GM21390 (cell line): ENCODE data around the gene CTNNA3.
"Not testable (repeated sequence)": the region's sequence is repeated elsewhere in the genome, so short reads cannot be mapped to it uniquely, and the experiment has no call there.

Source experiments
- ATAC-seq: cut with Tn5 transposase; IDR thresholded peaks from one replicate; pipeline ENCODE4 v1.9.1; 2021; ENCODE audit not compliant: unreplicated experiment

Gene CTNNA3

DNA sequence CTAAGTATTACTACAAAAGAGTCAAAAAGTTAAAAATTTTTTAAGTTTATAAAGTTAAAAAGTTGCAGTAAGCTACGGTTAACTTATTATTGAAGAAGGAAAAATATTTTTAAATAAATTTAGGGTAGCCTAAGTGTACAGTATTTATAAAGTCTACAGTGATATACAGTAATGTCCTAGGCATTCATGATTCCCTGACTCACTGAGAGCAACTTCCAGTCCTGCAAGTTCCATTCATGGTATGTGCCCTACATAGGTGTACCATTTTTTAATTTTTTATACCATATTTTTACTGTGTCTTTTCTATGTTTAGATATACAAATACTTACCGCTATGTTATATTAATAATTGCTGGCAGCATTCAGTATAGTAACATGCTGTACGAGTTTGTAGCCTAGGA, 92.3 kb downstream of the CTNNA3 start:
- ATAC-seq: no peak

DNA sequence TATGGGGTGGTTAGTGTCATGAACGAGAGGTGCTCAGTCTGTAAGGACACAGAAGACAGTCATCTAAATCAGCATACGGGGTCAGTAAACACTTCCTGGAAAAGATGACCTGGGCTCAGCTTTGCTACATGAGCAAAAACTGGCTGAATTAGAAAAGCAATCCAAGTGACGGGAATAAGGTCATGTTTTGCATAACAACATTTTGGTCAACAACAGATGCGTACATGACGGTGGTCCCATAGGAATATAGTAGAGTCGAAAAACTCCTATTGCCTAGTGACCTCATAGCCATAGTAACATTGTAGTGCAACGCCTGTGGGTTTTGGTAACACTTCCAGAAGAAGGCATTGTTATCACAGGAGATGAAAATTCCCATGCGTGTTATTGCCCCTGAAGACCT, 92.9 kb downstream of the CTNNA3 start:
- no peak for ATAC-seq

DNA sequence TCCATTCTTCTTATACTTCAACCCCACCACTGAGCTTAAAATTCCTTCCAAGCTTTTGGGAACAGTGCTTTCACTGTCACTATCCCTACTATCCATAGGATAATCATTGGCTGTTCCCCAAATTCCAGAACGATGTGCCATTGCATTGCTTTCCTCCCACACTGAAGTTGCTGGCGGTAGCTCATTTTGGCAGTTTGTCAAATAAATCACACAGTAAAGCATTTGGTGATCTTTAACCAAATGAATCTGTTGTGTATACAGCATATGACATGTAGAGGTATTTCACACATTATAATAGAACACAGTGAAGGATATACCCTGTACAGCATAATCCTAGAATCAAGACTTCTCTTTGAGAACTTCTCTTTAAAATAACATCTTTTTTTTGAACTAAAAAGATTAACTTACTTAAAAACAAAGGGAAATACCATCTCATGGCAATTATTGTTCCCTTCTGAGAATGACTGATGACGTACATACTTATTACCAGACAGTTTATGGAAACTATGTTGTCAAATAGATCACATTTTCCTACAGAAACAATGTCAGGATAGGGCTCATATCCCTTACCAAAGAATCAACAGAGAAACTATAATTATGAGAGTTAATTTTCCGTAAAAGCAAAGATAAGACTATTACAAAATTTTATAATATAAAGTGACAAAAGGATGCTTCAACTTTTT, 93.6 kb downstream of the CTNNA3 start:
- ATAC-seq: no peak

DNA sequence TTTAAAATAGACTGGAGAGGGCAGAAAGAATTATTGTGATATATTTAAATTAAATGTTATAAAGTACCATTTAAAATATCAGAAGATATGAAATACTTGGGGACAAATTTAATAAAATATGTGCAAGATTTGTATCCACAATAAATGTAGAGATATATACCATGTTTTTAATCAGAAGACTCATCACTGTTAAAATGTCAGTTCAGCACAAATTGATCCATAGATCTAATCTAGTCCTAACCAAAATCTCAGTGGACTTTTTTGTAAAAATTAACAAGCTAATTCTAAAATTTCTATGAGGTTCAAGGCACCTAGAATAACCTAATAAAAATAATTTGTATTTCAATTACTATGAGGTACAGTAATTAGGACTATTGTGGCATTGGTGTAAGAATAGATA, 96.4 kb downstream of the CTNNA3 start:
- no peak for ATAC-seq

DNA sequence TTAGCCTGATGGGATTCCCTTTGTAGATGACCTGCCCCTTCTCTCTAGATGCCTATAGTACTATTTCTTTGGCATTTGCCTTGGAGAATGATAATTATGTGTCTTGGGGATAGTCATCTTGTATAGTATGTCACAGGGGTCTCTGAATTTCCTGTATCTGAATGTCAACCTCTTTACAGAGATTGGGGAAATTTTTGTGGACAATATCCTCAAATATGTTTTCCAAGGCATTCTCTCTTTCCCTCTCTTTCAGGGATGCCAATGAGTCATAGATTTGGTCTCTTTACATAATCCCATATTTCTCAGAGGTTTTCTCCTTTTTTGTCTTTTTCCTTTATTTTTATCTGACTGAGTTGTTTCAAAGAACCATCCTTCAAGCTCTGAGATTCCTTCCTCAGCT, 99.4 kb downstream of the CTNNA3 start:
- ATAC-seq: no peak

DNA sequence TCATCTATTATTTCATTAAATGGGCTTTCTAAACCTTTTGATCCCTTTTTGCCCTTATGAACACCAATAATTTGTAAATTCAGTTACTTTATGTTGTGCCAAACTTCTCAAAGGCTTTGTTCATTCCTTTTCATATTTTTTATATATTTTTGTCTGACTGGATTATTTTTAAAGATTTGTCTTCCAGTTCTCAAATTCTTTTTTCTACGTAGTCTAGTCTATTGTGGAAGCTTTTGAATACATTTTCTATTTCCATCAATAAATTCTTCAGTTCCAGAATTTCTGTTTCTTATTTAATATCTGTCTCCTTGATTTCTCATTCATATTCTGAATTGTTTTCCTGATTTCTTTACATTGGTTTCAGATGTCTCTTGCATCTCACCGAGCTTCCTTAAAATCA, 108.2 kb downstream of the CTNNA3 start:
- no peak for ATAC-seq

DNA sequence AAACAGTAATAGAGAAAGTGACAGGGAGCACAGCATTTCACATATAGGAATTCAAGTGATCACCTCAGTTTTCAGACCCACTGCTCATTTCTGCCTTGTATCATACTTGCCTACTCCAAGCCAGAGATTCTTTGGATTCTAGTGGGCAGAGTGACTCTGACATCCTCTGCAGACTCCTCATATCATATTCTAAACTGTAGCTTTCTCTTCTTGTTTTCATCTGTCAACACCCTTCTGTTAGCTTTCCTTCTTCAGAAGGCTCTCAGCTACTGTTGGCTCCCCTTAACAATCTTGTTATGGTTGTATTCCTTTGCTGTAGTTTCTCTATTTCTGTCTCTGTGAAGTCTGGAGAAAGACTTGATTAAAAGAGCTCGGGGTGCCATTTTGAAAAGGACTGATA, 120.5 kb downstream of the CTNNA3 start:
- no peak for ATAC-seq

DNA sequence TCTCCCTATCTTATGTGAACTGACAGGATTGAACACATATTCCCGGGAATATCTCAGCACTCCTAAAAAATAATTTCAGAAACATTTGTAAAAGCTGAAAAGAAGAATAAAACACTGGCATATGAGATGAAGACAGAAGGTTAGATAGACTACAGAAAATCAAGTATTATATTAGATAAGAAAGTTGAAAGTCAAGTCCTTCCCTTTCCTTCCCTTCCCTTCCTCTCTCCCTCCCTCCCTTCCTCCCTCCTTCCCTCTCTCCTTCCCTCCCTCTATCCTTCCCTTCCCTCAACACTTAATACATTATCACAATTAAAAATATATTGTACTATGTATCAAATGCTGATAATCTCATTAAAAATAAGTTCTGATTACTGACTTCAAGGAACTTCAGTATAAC, 122.5 kb downstream of the CTNNA3 start:
- ATAC-seq: no peak

DNA sequence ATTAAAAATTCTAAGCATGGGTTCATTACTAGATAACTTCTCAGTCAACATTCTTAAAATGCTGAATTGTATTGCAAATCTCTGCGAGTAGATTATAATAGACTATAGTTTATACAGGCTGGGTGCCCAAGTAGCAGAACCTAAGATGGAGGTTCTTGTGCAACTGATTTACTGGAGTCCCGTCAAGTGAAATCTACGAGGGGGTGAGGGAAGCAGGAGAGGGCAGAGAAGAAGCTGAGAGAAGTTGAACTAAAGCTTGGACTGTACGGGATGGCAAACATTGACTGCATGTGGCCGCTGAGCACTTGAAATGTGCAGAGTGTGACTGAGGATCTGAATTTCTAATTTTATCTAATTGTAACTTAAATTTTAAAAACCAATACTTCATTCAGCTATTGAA, 124.5 kb downstream of the CTNNA3 start:
- no peak for ATAC-seq

DNA sequence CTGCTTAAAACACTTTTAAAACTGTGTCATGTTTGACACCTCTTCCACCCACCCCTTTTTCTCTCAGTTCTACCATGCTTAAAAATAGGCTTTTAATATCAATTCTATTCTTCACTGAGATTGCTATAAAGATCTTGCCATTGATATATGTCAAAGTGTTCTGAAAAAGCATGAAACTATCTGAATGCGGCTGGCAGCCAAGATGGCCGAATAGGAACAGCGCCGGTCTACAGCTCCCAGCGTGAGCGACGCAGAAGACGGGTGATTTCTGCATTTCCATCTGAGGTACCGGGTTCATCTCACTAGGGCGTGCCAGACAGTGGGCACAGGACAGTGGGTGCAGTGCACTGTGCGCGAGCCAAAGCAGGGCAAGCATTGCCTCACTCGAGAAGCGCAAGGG, 137.7 kb downstream of the CTNNA3 start:
- not testable (repeated sequence) for ATAC-seq

DNA sequence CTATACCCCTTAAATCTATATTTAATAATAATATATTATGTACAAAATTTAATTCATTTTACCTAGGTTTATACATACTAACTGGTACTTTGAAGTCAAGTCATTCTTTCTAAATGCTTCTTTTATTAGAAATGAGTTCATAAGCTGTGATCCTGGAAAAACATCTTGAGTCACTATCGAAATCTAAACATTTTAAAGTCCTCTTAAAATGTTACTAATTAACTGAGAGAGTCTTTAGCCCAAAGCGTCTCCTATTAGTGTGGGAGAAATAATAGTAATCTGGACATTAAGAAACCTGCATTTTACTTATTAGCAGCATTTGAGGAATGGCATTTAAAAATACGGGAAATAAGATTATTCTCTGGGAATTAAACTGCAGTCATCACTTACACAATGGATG, 142.7 kb downstream of the CTNNA3 start:
- ATAC-seq: no peak

DNA sequence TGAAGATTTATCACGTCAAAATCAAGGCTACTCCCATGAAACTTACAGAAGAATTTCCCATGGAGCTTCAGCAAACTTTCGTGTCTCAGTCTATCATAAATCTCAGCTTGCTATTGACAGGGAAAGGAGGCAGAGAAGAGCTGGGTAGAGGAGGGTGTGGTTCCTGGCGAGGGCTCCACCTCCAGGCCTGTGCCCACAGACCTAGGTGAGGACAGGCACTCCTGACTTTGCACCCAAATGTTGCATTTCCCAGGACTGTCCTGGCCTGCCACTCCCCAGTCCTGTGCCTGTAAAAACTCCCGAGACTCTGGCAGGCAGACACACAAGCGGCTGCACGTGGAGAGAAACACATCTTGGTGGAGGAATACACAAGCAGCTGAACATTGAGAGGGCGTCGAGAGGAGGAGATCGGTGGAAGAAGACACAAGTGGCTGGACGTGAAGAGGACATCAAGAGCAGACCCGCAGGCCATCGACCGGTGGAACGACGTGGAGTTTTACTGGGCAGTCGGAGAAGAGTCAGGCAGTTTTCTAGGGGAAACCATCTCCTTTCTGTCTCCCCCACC, 145.1 kb downstream of the CTNNA3 start:
- ATAC-seq: no peak

DNA sequence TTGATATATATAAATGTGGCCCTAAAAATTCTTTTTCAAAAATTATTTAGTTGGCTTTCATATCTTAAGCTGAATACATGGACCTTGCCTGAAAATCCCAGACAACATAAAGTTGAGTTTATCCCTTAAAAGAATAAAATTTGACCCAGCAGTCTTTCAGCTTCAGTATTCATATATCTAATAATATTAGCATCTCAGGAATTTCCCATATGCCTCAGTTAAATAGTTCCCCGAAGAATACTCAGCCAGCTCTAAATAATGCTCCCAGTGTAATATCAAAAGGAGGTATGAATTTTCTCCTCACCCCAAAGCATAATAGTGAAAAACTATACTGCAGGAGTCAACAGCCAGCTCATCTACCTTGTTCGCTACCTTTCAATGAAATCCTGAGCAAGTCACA, 145.9 kb downstream of the CTNNA3 start:
- ATAC-seq: no peak

DNA sequence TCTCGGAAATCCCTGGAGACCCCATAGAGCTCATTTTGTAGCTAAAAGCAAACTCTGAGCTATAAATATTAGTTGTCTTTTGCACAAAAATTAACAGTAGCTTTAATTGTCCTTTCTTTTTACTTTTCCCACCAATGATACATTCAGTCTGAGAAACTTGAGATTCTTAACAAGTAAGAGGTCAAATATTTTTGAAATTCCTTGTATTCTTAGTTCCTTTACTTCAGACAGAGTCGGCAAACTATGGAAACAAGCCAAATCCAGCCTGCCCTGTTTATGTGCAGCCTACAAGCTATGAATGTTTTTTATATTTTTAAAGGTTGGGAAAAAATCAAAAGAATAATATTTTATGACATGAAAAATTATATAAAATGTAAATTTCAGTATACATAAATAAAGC, 146.6 kb downstream of the CTNNA3 start:
- no peak for ATAC-seq

DNA sequence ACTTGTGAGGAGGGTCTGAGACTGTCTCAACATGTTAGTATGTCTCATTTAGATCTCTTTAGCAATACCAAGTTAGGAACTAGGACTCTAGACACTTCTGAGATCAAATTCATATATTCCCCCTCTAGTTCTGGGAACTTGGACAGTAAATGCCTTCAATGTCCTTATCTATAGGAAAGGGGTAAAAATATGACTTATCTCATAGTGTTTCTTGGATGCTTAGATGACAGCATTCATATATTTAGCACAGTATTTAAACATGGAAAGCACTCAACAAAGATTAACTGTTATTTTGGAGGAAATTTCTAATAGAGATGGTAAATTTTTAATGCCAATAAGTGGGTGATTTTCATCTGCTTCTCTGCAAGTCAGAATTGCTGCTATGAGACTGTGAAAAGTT, 154.6 kb downstream of the CTNNA3 start:
- no peak for ATAC-seq

DNA sequence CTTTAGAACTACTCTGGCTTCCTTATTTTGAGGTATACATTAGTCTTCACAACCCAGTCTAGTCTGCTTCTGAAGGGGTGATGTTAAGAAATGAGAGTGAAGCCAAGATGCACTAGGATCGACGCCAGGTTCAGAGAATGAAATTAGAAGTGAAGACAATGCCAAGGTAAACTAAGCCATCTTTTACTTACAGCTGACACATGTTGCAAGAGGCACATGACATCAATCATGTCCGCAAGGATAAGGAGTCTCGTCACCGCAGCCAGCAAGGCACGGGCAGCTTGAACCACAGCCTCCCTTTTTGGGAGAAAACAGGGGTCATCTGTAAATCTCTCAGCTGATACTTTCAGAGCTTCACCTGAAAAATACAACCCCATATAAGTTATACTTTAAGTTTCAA, 156.7 kb downstream of the CTNNA3 start:
- no peak for ATAC-seq

DNA sequence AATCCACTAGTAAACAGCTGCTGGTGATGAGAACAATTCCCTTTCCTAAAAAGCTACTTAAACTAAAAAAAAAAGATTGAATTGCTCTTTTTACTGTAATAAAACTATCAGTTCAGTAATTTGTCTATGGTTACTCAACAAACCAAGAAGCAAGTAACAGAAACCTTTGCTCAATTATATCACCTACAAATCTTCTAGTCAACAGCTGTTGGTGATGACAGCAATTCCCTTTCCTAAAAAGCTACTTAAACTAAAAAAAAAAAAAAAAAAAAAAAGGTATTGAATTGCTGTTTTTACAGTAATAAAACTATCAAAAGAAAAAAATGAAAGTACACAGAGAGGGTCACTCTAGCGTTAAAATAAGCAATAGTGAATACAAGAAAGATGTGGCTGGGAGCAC, 158.1 kb downstream of the CTNNA3 start:
- no peak for ATAC-seq

DNA sequence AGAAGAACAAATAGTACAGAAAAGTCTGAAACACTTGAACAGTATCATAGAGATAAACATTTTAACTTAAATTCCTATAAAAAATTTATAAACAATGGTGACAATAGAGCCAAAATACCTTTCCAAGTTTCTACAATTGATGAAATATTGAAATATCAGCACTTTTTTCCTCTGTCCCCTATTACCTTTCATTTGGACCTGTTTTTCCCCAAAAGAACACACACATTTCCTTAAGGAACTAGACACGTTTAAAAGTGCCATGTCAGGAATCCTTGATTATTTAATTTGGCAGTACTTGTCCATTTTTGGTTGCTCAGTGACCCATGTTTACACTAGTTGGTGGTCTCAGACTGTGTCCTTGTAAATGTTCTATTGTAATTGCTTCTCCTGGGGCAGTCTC, 162.6 kb downstream of the CTNNA3 start:
- ATAC-seq: no peak

DNA sequence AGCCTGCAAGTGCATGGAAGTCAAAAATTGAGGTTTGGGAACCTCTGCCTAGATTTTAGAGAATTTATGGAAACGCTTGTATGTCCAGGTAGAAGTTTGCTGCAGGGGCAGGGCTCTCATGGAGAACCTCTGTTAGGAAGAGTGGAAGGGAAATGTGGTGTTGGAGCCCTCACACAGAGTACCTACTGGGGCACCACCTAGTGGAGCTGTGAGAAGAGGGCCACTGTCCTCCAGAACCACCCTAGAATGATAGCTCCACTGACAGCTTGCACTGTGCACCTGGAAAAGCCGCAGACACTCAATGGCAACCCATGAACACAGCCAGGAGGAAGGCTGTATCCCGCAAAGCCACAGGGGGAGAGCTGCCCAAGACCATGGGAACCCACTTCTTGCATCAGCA, 165.0 kb downstream of the CTNNA3 start:
- not testable (repeated sequence) for ATAC-seq

DNA sequence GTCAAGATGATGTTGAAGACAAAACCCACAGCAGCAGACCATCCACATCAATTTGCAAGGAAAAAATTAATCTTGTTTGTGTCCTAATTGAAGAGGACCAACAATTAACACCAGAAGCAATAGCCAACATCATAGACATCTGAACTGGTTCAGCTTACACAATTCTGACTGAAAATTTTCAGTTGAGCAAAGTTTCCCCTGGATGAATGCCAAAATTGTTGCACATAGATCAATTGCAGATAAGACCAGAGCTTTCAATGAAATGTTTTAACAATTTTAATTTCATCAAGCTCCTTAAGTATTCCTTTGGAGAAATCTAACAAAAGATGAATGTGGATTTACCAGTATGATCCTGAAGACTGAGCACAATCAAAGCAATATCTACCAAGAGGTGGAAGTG, 168.6 kb downstream of the CTNNA3 start:
- no peak for ATAC-seq

DNA sequence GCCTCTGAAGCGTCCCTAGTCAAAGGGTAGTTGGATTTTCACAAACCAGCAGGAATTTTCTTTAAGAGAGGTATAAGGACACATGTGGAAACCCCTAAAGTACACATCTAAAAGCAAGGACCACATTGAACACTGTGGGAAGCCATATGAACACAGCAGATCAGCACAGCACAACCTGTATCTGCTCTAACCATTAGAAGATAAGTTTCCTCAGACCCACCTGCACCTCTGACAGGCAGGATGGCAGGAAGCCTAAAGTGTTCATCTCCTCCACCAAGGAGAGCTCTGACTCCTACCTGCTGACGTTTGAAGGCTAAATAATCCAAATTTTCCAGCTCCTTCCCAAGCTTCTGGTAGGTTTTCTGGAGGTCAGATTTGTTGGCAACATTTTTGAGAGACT, 174.4 kb downstream of the CTNNA3 start:
- ATAC-seq: no peak

DNA sequence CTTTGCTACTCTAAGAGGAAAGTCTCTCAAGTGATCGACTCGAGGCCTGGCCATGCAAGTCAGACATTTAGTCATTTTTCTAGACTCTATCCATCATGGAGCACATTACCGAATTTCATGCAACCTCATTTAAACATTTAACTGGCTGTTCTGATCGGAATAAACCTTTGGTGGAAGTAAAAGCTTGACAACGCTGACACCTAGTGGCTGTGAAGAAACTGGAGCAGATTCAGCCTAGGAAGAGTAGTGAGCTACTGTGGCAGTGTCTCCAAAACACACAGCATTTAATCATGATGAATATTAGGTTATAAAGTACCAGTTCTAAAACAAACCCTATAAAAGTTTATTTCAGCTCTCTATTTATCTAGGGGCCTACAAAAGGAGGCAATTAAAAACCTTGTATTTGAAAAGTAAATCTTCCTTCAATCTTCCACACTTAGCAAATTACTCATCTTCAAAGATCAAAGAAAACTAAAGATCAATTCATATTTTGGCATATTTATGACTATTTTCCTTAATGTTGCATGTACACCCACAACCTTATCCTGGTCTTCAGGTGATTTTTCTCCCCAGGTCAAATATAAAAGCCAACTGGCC, 175.0 kb downstream of the CTNNA3 start:
- peak; percentile 89 for ATAC-seq

DNA sequence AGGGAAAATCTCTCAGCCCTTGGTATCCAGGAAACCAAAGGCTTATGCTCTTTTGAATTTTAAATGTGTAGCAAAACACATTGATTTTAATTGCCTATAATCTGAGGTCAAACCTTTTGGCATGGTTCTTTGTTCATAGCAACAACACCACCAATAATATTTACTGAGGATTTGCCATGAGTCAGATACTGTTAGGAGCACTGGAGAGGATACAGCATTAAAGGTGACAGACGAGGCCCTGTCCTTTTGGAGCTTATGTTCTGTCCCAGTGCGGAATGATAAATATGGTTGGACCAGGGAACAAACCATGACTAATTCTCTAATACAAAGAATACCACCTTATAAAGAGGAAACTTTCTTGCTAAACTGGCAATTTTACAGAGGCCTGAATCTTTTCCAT, 176.6 kb downstream of the CTNNA3 start:
- ATAC-seq: no peak
